Esophagus muscularis mucosa (tissue), 4 donors: Measurements from ENCODE around the gene HSD17B3. TPM values are rescaled to one million over a fixed set of nuclear protein-coding genes. Genes with fewer than 3 reads are reported as not detected.

Source experiments
- DNase-seq: peaks from one replicate; pipeline ENCODE4 v3.0.0-alpha.2; 2017; ENCODE audit errors: extremely low spot score
- H3K27ac ChIP-seq, 4 donors: fragments of 200-600 bp; sonication (generic); replicated peaks in 1 of 4; 1 replicate in 3 of 4; 2 replicates in 1 of 4; pipeline ENCODE4 v1.5.1; 2016 to 2019; ENCODE audit warnings: mild to moderate bottlenecking in 1 of 4
- H3K27me3 ChIP-seq, 4 donors: fragments of 200-600 bp; sonication (generic); one replicate each; pipeline versions ENCODE4 v1.5.1 to v1.6.0; 2016 to 2019
- H3K36me3 ChIP-seq, 4 donors: fragments of 200-600 bp; sonication (generic); one replicate each; pipeline ENCODE4 v1.5.1; 2016 to 2019
- H3K4me1 ChIP-seq, 4 donors: fragments of 200-600 bp; sonication (generic); one replicate each; pipeline ENCODE4 v1.5.1; 2016 to 2019
- H3K4me3 ChIP-seq, 4 donors: fragments of 200-600 bp; sonication (generic); 1 replicate in 2 of 4; 2 replicates in 2 of 4; pipeline ENCODE4 v1.5.1; 2016 to 2019; ENCODE audit warnings: mild to moderate bottlenecking in 4 of 4, moderate library complexity in 1 of 4
- H3K9me3 ChIP-seq, 4 donors: fragments of 200-600 bp; sonication (generic); 1 replicate in 3 of 4; 2 replicates in 1 of 4; pipeline ENCODE4 v1.5.1; 2016 to 2019
- EP300 ChIP-seq: sonication (generic); formaldehyde crosslinking; IDR thresholded peaks from one replicate; pipeline ENCODE4 v1.6.1; 2017; ENCODE audit warnings: antibody characterized with exemption
- POLR2A ChIP-seq: fragments of 450-650 bp; IDR thresholded peaks from one replicate; pipeline ENCODE4 v1.6.1; 2017; ENCODE audit warnings: antibody characterized with exemption, moderate library complexity, mild to moderate bottlenecking, low read depth
- POLR2AphosphoS5 ChIP-seq, 2 donors: sonication (generic); formaldehyde crosslinking; IDR thresholded peaks; one replicate each; pipeline ENCODE4 v1.6.1; 2017; ENCODE audit warnings: antibody characterized with exemption in 2 of 2
- WGBS: methylation state at CpG from one replicate; pipeline ENCODE4 v1.1.5; 2018; 5-methylcytosine and 5-hydroxymethylcytosine counted together
- intact Hi-C: fragments of 100-400 bp; cut with DNase I; formaldehyde crosslinking; loops from one replicate; pipeline ENCODE4 v1.15.1; 2023
- total RNA-seq, 4 donors: library from RNA; depleted of rRNA; stranded (reverse); fragments of >200 nt; gene quantifications; one replicate each; pipeline versions ENCODE4 v1.1.0 to v1.2.1, GENCODE V29; 2016
- TF ChIP-seq, protein P1 (sequence below), 3 experiments: fragments of 200-600 bp in 2 of 3; fragments of 450-650 bp in 1 of 3; sonication (generic) in 2 of 3; IDR thresholded peaks; one replicate each; pipeline ENCODE4 v1.5.1; 2017 to 2019; ENCODE audit warnings: antibody characterized with exemption in 3 of 3, mild to moderate bottlenecking in 2 of 3, moderate library complexity in 1 of 3

Gene HSD17B3
- total RNA-seq, 4 donors from 2014 or later, result 0.83 to 0.98 (median 0.83) TPM; not detected in 1

- H3K27me3 ChIP-seq, result peaks cover 0 to 4% (median 0%) of the 10 kb centered on the region in 4 donors
- H3K27ac ChIP-seq, result no peak overlapping the region
- H3K4me1 ChIP-seq, result no peaks in the 10 kb centered on the region
- no peaks in the 10 kb centered on the region for H3K9me3 ChIP-seq
- 71% methylated on average over 8 of the region's 8 CpGs for WGBS
- intact Hi-C loops, result loop anchor here (5.0 kb wide), 1 partner anchor 426 kb away; no protein-coding TSS in a partner anchor
- no peak overlapping the region for H3K4me3 ChIP-seq
- H3K36me3 ChIP-seq, result no peaks in the 10 kb centered on the region
- no peak for DNase-seq
- TF ChIP-seq, protein P1, sequence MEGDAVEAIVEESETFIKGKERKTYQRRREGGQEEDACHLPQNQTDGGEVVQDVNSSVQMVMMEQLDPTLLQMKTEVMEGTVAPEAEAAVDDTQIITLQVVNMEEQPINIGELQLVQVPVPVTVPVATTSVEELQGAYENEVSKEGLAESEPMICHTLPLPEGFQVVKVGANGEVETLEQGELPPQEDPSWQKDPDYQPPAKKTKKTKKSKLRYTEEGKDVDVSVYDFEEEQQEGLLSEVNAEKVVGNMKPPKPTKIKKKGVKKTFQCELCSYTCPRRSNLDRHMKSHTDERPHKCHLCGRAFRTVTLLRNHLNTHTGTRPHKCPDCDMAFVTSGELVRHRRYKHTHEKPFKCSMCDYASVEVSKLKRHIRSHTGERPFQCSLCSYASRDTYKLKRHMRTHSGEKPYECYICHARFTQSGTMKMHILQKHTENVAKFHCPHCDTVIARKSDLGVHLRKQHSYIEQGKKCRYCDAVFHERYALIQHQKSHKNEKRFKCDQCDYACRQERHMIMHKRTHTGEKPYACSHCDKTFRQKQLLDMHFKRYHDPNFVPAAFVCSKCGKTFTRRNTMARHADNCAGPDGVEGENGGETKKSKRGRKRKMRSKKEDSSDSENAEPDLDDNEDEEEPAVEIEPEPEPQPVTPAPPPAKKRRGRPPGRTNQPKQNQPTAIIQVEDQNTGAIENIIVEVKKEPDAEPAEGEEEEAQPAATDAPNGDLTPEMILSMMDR (IDR thresholded peaks at IDR 0.05), result no peak
- no peak for TF ChIP-seq POLR2AphosphoS5 (IDR thresholded peaks at IDR 0.05)
- no peak for TF ChIP-seq EP300
- TF ChIP-seq POLR2A, result no peak
Observed at GRCh38 chr9:96246267-96246671, 55.7 kb downstream of the HSD17B3 start.

- intact Hi-C loops, result loop anchor here (5.0 kb wide), 1 partner anchor 427 kb away; no protein-coding TSS in a partner anchor
- no peak for DNase-seq
- WGBS, result 82% methylated on average over 7 of the region's 7 CpGs
- TF ChIP-seq POLR2A, result no peak
- no peak for TF ChIP-seq POLR2AphosphoS5 (IDR thresholded peaks at IDR 0.05)
- TF ChIP-seq, protein P1 (IDR thresholded peaks at IDR 0.05), result no peak
- no peak for TF ChIP-seq EP300
- Histone ChIP-seq H3K27me3 (peaks cover 0 to 4% (median 0%) of the 10 kb centered on the region in 4 donors), H3K27ac (no peak overlapping the region), H3K9me3 (no peaks in the 10 kb centered on the region), H3K4me3 (no peak overlapping the region), H3K36me3 (no peaks in the 10 kb centered on the region), H3K4me1 (no peaks in the 10 kb centered on the region)
Observed at GRCh38 chr9:96245399-96245798, 56.6 kb downstream of the HSD17B3 start.

DNA sequence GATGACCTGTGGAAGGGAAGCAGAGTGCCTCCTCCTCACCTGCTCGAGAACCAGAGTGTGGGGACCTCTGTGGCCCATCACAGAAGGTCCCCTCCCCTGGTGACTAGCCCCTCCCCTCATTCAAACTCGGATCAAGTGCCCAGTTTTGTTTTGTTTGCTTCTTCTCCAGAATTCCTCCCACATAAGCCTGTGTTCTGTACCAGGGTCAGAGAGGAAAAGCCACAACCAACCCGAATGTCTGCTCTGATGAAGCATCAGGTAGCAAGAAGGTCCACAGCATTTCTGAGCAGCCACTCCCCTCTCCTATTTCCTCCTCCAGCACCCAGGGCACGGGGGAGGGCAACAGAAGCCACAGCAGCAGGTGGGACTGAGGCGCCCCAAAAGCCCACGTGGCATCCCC lies 58.2 kb downstream of the HSD17B3 start:
- Histone ChIP-seq H3K9me3 (no peaks in the 10 kb centered on the region), H3K4me1 (no peaks in the 10 kb centered on the region), H3K27ac (no peak overlapping the region), H3K36me3 (no peaks in the 10 kb centered on the region), H3K4me3 (no peak overlapping the region), H3K27me3 (peaks cover 0 to 4% (median 0%) of the 10 kb centered on the region in 4 donors)
- TF ChIP-seq POLR2AphosphoS5 (IDR thresholded peaks at IDR 0.05) (no peak), EP300 (no peak), POLR2A (no peak)
- TF ChIP-seq, protein P1 (IDR thresholded peaks at IDR 0.05), result no peak
- WGBS, result 83% methylated on average over 5 of the region's 6 CpGs
- intact Hi-C loops, result no loop called here
- DNase-seq, result no peak

DNA sequence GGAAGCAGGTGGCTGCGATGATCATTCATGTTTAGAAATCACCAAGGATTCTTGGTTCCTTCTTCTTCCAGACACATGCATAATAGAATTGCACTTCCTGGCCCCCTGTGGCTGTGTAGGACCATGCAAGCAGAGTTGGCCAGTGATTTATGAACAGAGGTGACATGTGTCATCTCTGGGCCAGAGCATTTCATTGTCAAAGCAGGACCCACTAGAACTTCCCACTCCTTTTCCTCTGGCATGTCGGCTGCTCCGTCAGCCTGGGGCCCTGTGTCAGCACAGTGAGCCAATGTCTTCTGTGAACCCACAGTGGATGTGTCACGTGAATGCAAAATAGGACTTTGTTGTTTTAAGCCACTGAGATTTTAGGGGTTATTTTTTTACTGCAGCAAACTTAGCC lies 59.2 kb downstream of the HSD17B3 start:
- intact Hi-C loops, result no loop called here
- H3K36me3 ChIP-seq, result no peaks in the 10 kb centered on the region
- no peak for TF ChIP-seq EP300
- no peak for TF ChIP-seq POLR2AphosphoS5 (IDR thresholded peaks at IDR 0.05)
- TF ChIP-seq, protein P1 (IDR thresholded peaks at IDR 0.05), result no peak
- no peak for TF ChIP-seq POLR2A
- WGBS, result 70% methylated on average over 4 of the region's 4 CpGs
- no peaks in the 10 kb centered on the region for H3K4me1 ChIP-seq
- H3K27ac ChIP-seq, result no peak overlapping the region
- no peak for DNase-seq
- H3K9me3 ChIP-seq, result no peaks in the 10 kb centered on the region
- peaks cover 0 to 4% (median 0%) of the 10 kb centered on the region in 4 donors for H3K27me3 ChIP-seq
- H3K4me3 ChIP-seq, result no peak overlapping the region

GRCh38 chr9:96241391-96241809 lies 60.6 kb downstream of the HSD17B3 start:
- H3K27ac ChIP-seq, result no peak overlapping the region
- intact Hi-C loops, result no loop called here
- WGBS, result 86% methylated on average over 3 of the region's 3 CpGs

More at GRCh38 chr9:96241391-96241809, 60.6 kb downstream of the HSD17B3 start:
- no peaks in the 10 kb centered on the region for H3K4me1 ChIP-seq
- no peaks in the 10 kb centered on the region for H3K9me3 ChIP-seq
- DNase-seq, result no peak
- no peaks in the 10 kb centered on the region for H3K36me3 ChIP-seq
- no peak overlapping the region for H3K4me3 ChIP-seq
- TF ChIP-seq POLR2AphosphoS5 (IDR thresholded peaks at IDR 0.05) (no peak), POLR2A (no peak), EP300 (no peak)
- TF ChIP-seq, protein P1 (IDR thresholded peaks at IDR 0.05), result no peak
- peaks cover 0 to 4% (median 0%) of the 10 kb centered on the region in 4 donors for H3K27me3 ChIP-seq
